ENCODE measurements around the gene MLEC.

The MLEC gene

DNA sequence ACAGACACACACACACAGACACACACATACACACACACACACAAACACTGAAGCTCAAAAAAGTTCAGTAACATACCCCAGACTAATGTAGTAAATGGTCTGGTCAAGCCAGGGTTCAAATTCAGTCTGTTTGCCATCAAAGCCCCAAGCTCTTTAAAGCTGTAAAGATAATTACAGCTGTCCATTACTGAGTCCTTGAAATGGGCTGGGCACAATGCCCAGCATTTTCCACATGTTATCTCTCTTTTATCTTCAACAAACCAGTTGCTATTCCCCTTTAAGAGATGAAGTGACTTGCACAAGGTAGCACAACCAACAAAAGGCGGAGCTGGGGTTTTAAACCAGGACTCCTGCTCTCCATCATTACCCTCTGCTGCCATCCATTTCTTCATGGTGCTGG is 15.7 kb downstream of the MLEC start:
- TF ChIP-seq, protein P1, sequence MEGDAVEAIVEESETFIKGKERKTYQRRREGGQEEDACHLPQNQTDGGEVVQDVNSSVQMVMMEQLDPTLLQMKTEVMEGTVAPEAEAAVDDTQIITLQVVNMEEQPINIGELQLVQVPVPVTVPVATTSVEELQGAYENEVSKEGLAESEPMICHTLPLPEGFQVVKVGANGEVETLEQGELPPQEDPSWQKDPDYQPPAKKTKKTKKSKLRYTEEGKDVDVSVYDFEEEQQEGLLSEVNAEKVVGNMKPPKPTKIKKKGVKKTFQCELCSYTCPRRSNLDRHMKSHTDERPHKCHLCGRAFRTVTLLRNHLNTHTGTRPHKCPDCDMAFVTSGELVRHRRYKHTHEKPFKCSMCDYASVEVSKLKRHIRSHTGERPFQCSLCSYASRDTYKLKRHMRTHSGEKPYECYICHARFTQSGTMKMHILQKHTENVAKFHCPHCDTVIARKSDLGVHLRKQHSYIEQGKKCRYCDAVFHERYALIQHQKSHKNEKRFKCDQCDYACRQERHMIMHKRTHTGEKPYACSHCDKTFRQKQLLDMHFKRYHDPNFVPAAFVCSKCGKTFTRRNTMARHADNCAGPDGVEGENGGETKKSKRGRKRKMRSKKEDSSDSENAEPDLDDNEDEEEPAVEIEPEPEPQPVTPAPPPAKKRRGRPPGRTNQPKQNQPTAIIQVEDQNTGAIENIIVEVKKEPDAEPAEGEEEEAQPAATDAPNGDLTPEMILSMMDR (IDR thresholded peaks at IDR 0.05) = no peak
- Histone ChIP-seq H3K4me3 (no peak overlapping the region), H3K27ac (no peak overlapping the region)
- DNase-seq (ENCODE audit: low spot score) = no peak

DNA sequence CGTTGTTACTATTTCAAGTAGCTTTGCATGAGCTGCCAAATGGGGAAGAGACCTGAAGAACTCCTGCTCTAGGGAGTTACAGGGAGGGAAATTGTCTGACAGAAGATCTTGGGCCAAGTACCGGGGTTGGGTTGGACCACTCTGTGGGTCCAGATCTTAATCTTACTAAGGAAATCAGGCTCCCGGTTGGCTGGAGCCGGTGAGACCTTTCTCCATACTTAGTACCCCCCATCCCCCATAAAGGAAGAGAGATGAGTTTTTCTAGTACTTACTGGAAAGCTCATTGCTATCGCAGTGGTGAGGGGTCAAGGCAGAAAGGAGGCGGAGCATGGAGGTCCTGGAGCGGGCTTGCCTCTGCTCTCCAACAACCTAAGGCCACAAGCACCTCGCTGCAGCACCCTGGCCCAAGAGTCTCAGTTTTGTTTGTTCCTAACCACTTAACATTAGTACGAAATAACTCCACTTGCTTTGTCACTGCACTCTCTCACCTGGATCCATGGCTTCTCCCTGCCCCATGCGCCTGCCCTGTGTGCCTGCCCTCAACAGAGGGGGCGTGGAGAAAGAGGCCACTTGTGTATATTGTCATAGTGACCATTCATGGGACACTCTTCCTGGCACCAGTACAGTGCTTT is 16.5 kb downstream of the MLEC start:
- TF ChIP-seq, protein P1 (IDR thresholded peaks at IDR 0.05) = no peak
- no peak for DNase-seq (ENCODE audit: low spot score)
- no peak overlapping the region for H3K27ac ChIP-seq

DNA sequence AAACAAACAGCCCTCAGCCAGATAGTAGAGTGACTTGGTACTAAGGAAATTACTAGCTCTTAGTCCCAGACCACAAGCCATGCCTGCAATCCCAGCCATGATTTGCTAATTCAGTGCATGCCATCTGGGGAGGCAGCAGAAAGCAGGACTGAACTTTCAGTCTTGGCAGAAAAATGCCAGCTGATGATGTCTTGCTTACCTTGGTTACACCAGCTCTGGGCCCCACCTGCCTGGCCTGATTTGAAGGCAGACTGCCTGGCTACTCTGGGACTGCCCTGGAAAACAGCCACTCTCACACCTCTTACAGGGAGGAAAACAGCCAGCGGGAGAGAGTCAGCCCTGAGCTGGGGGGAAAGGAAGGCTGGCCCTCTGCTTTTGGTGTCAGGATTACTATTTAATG is 18.7 kb downstream of the MLEC start:
- DNase-seq (ENCODE audit: low spot score) = no peak

More for the DNA sequence above, 16.5 kb downstream of the MLEC start:
- H3K4me3 ChIP-seq = no peak overlapping the region

DNA sequence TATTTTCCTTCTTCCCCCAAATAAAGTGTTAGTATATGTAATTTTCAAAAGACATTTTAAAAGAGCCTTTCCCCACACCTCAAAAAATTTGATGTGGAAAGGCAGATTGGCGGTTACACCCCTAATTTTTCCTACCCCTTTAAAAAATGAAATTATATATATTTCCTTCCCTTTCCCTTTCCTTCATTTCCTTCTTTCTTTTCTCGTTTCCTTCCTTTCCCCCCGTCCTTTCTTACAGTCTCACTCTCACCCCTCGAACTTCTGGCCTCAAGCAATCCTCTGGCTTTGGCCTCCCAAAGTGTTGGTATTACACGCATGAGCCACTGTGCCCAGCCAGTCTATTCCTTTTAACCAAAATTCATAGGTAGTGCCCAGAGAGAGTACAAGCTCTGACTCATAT is 19.1 kb downstream of the MLEC start:
- TF ChIP-seq, protein P1 (IDR thresholded peaks at IDR 0.05) = no peak
- Histone ChIP-seq H3K27ac (no peak overlapping the region), H3K4me3 (no peak overlapping the region)
- DNase-seq (ENCODE audit: low spot score) = no peak

More for the DNA sequence above, 18.7 kb downstream of the MLEC start:
- H3K27ac ChIP-seq = no peak overlapping the region
- no peak overlapping the region for H3K4me3 ChIP-seq
- TF ChIP-seq, protein P1 (IDR thresholded peaks at IDR 0.05) = no peak

DNA sequence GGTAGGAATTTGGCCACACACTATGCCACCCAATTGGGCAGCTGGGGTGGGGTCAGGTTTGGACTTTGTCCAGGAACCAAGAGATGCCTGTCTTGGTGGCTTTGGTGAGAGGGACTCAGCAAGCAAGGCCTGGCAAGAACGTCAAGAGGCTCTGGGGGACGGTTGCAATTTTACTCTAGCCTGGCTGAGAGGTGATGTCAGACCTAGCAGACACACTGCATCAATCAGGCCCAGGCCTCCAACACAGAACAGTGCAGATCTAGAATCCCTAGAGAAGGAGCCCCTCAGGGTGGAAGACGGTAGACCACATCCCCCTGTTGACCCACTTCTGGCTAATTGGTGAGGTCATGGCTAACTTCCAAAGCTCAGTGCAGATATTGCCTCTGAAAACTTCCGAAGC is 21.7 kb downstream of the MLEC start:
- Histone ChIP-seq H3K27ac (no peak overlapping the region), H3K4me3 (no peak overlapping the region)
- DNase-seq (ENCODE audit: low spot score) = no peak
- TF ChIP-seq, protein P1 (IDR thresholded peaks at IDR 0.05) = no peak

DNA sequence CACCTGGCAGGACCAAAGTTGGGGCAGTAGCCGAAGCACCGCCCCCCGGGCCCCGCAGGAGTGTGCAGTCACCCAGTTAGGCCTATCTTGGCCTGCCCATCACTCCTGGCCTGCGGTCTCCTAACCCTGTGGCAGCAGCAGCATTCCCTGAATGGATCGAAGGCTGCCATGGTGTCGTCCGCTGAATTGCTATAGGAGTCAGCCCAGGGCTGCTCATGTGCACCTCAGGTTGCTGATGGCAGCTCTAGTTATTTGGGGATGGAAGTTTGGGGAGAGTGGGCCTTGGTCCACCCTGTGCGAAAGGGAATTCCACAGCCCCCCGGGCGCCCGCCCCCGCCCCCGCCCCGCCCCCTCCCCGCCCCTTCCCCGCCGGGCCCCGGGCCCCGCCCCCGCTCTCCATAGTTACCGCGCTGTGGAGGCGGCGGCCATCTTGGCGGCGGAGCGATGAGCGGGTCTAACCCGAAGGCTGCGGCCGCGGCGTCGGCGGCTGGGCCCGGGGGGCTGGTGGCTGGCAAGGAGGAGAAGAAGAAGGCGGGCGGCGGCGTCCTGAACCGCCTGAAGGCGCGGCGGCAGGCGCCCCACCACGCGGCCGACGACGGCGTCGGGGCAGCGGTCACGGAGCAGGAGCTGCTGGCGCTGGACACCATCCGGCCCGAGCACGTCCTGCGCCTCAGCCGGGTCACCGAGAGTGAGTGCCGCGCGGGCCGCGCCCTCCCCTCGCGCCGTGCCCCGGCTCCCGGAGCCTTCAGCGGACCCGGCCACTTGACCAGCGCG is 23.3 kb downstream of the MLEC start, which contains the start of gene UNC119B:
Gene UNC119B, plus strand, starts transcription at position 428 of the 774 bp plus-strand sequence. Its CDS starts 17 bp downstream, at position 445.
- TF ChIP-seq, protein P1 (IDR thresholded peaks at IDR 0.05) = no peak
- Histone ChIP-seq H3K4me3 (peak within 1 kb of the TSS; percentile 78), H3K27ac (peak within 1 kb of the TSS; percentile 84 to 93)
- peak; percentile 77 for DNase-seq (ENCODE audit: low spot score)

All from coronary artery (tissue), 2 donors.